Suppressor macrophage treated with lipopolysaccharide for 4 hours (primary cell): Measurements from ENCODE around the gene AQP12A.

ENCODE experiments used
- DNase-seq: peaks from one replicate; pipeline ENCODE4 v3.0.0-alpha.2; 2020

The AQP12A gene

DNA sequence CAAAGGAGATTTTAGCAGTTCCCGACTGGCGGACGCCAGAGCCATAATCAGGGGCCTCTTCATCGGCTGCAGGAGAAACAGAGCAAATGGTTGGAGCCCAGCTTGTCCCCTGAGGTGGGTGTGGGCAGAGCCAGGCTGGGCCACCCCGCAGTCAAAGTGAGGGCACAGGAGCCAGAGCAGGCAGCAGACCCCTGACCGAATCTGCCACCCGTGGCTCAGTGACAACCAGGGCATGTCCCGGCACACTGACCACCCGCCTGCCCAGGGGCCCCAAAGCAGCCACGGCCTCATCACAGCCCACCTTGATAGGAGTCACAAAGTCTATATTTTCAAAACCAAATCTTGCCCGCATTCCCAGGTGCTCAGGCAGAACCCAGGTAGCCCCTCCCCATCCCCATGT is 55.6 kb downstream of the AQP12A start:
- no peak for DNase-seq
